HAP-1 (cell line): Measurements from ENCODE around the gene ARID5A.

Experiments
- DNase-seq, 2 experiments: peaks; one replicate each; pipeline ENCODE4 v3.0.0-alpha.2; 2016 to 2020; ENCODE audit warnings: low spot score in 2 of 2
- H3K27me3 ChIP-seq: fragments of 250-450 bp; sonication (Bioruptor Pico); 2 replicates; pipeline ENCODE4 v1.5.1; 2020; ENCODE audit warnings: low read depth, mild to moderate bottlenecking, moderate library complexity
- H3K36me3 ChIP-seq: fragments of 250-450 bp; sonication (Bioruptor Pico); replicated peaks from 2 replicates; pipeline ENCODE4 v1.5.1; 2020; ENCODE audit warnings: mild to moderate bottlenecking
- H3K4me1 ChIP-seq: fragments of 250-450 bp; sonication (Bioruptor Pico); 2 replicates; pipeline ENCODE4 v1.5.1; 2020; ENCODE audit warnings: mild to moderate bottlenecking
- H3K4me3 ChIP-seq: fragments of 250-450 bp; sonication (Bioruptor Pico); 2 replicates; pipeline ENCODE4 v1.5.1; 2020; ENCODE audit warnings: mild to moderate bottlenecking, moderate library complexity
- H3K9me3 ChIP-seq: fragments of 250-450 bp; sonication (Bioruptor Pico); 2 replicates; pipeline ENCODE4 v1.5.1; 2020; ENCODE audit warnings: mild to moderate bottlenecking, moderate library complexity
- in situ Hi-C: fragments of 300-500 bp; cut with MboI; formaldehyde crosslinking; loops from 3 replicates; pipeline ENCODE4 v1.14.3; 2020; ENCODE audit warnings: low sequenced_read_pairs, inconsistent platforms, mixed read lengths

Gene ARID5A

GRCh38 chr2:96579422-96579821, 42.9 kb downstream of the ARID5A start:
- H3K27me3 ChIP-seq = no peaks in the 10 kb centered on the region
- no peaks in the 10 kb centered on the region for H3K4me1 ChIP-seq
- in situ Hi-C loops = no loop called here
- H3K9me3 ChIP-seq = no peaks in the 10 kb centered on the region
- no peaks in the 10 kb centered on the region for H3K36me3 ChIP-seq
- no peak overlapping the region for H3K4me3 ChIP-seq
- DNase-seq = no peak

GRCh38 chr2:96580771-96581170, 44.2 kb downstream of the ARID5A start:
- Histone ChIP-seq H3K36me3 (no peaks in the 10 kb centered on the region; the same call in 1 of the 2 replicates), H3K4me3 (no peak overlapping the region), H3K27me3 (no peaks in the 10 kb centered on the region), H3K9me3 (no peaks in the 10 kb centered on the region), H3K4me1 (no peaks in the 10 kb centered on the region)
- in situ Hi-C loops = no loop called here
- no peak for DNase-seq

GRCh38 chr2:96584017-96584416, 47.5 kb downstream of the ARID5A start:
- Histone ChIP-seq H3K27me3 (no peaks in the 10 kb centered on the region), H3K4me1 (peaks cover 3% of the 10 kb centered on the region; the same call in 1 of the 2 replicates), H3K4me3 (no peak overlapping the region), H3K36me3 (no peaks in the 10 kb centered on the region; the same call in 1 of the 2 replicates), H3K9me3 (no peaks in the 10 kb centered on the region)
- DNase-seq = no peak
- in situ Hi-C loops = no loop called here

GRCh38 chr2:96587843-96588242, 51.3 kb downstream of the ARID5A start:
- Histone ChIP-seq H3K9me3 (no peaks in the 10 kb centered on the region), H3K4me1 (peaks cover 3% of the 10 kb centered on the region; the same call in 1 of the 2 replicates), H3K4me3 (no peak overlapping the region), H3K36me3 (peaks cover 10% of the 10 kb centered on the region), H3K27me3 (no peaks in the 10 kb centered on the region)
- in situ Hi-C loops = no loop called here
- DNase-seq = no peak

GRCh38 chr2:96591054-96591453, 54.5 kb downstream of the ARID5A start:
- DNase-seq = no peak
- H3K36me3 ChIP-seq = peaks cover 39% of the 10 kb centered on the region

GRCh38 chr2:96591494-96591893, 54.9 kb downstream of the ARID5A start:
- no peak for DNase-seq
- in situ Hi-C loops = no loop called here
- no peaks in the 10 kb centered on the region for H3K9me3 ChIP-seq
- peaks cover 3% of the 10 kb centered on the region; the same call in 1 of the 2 replicates for H3K4me1 ChIP-seq
- peaks cover 42% of the 10 kb centered on the region for H3K36me3 ChIP-seq
- no peak overlapping the region for H3K4me3 ChIP-seq
- no peaks in the 10 kb centered on the region for H3K27me3 ChIP-seq

More at GRCh38 chr2:96591054-96591453, 54.5 kb downstream of the ARID5A start:
- in situ Hi-C loops = no loop called here
- Histone ChIP-seq H3K4me3 (no peak overlapping the region), H3K27me3 (no peaks in the 10 kb centered on the region), H3K9me3 (no peaks in the 10 kb centered on the region), H3K4me1 (peaks cover 3% of the 10 kb centered on the region; the same call in 1 of the 2 replicates)

GRCh38 chr2:96594282-96594681, 57.7 kb downstream of the ARID5A start:
- Histone ChIP-seq H3K4me3 (no peak overlapping the region), H3K4me1 (peaks cover 13% of the 10 kb centered on the region), H3K9me3 (no peaks in the 10 kb centered on the region), H3K36me3 (peaks cover 55% of the 10 kb centered on the region), H3K27me3 (no peaks in the 10 kb centered on the region)
- no peak for DNase-seq
- in situ Hi-C loops = no loop called here

- Histone ChIP-seq H3K9me3 (no peaks in the 10 kb centered on the region), H3K27me3 (no peaks in the 10 kb centered on the region), H3K36me3 (peaks cover 58% of the 10 kb centered on the region), H3K4me3 (no peak overlapping the region), H3K4me1 (peaks cover 14% of the 10 kb centered on the region)
- in situ Hi-C loops = no loop called here
- DNase-seq = no peak
Measured at GRCh38 chr2:96594691-96595152, 58.2 kb downstream of the ARID5A start.

- no peak overlapping the region for H3K4me3 ChIP-seq
- in situ Hi-C loops = no loop called here
- peaks cover 68% of the 10 kb centered on the region for H3K36me3 ChIP-seq
- H3K9me3 ChIP-seq = no peaks in the 10 kb centered on the region
- no peak for DNase-seq
- no peaks in the 10 kb centered on the region for H3K27me3 ChIP-seq
- H3K4me1 ChIP-seq = peaks cover 14% of the 10 kb centered on the region
Measured at GRCh38 chr2:96596596-96596995, 60.0 kb downstream of the ARID5A start.

GRCh38 chr2:96599941-96600340, 63.4 kb downstream of the ARID5A start:
- DNase-seq = no peak
- Histone ChIP-seq H3K4me3 (no peak overlapping the region), H3K27me3 (no peaks in the 10 kb centered on the region), H3K9me3 (no peaks in the 10 kb centered on the region), H3K36me3 (peaks cover 78% of the 10 kb centered on the region), H3K4me1 (peaks cover 14% of the 10 kb centered on the region)
- in situ Hi-C loops = no loop called here

GRCh38 chr2:96601382-96602292, 65.1 kb downstream of the ARID5A start:
- in situ Hi-C loops = no loop called here
- Histone ChIP-seq H3K9me3 (no peaks in the 10 kb centered on the region), H3K4me3 (no peak overlapping the region), H3K27me3 (no peaks in the 10 kb centered on the region), H3K36me3 (peaks cover 80% of the 10 kb centered on the region), H3K4me1 (peaks cover 14% of the 10 kb centered on the region)
- no peak for DNase-seq
